Mucosa of descending colon (tissue), 3 donors: Measurements from ENCODE around the gene FYN. TPM values are rescaled to one million over a fixed set of nuclear protein-coding genes. Genes with fewer than 3 reads are reported as not detected.
"Not testable (repeated sequence)": the region's sequence is repeated elsewhere in the genome, so short reads cannot be mapped to it uniquely, and the experiment has no call there.

Source experiments
- ATAC-seq: fragments of 200-7000 bp; cut with Tn5 transposase; one replicate; pipeline ENCODE4 v1.9.1; 2020; ENCODE audit warnings: mild to moderate bottlenecking, moderate library complexity
- DNase-seq, 3 donors: peaks; one replicate each; pipeline ENCODE4 v3.0.0-alpha.2; 2020
- H3K36me3 ChIP-seq: fragments of 200-600 bp; one replicate; pipeline ENCODE4 v1.8.0; 2021; ENCODE audit warnings: low read depth, mild to moderate bottlenecking
- H3K4me1 ChIP-seq: fragments of 200-600 bp; one replicate; pipeline ENCODE4 v1.8.0; 2021; ENCODE audit warnings: low read depth, mild to moderate bottlenecking
- H3K4me3 ChIP-seq: fragments of 200-600 bp; one replicate; pipeline ENCODE4 v1.8.0; 2021; ENCODE audit warnings: mild to moderate bottlenecking
- H3K9me3 ChIP-seq: fragments of 200-600 bp; one replicate; pipeline ENCODE4 v1.8.0; 2021; ENCODE audit warnings: mild to moderate bottlenecking
- intact Hi-C, 2 donors: fragments of 100-400 bp; cut with DNase I in 1 of 2; cut with micrococcal nuclease in 1 of 2; formaldehyde crosslinking; loops; one replicate each; pipeline versions ENCODE4 v1.11.0 to v1.11.1; 2022; cut with DNase I, micrococcal nuclease
- total RNA-seq, 3 donors: library from RNA; stranded (reverse); fragmentation: NEBNext Ultra II Directional in 2 of 3; extraction: Animal tissue kit (Norgen Biotek cat#: 25700) in 2 of 3; gene quantifications; one replicate each; pipeline versions ENCODE4 v1.2.1 to v1.2.4, GENCODE V29; 2021 to 2023
- TF ChIP-seq, protein P1 (sequence below): fragments of 200-600 bp; IDR thresholded peaks from one replicate; pipeline ENCODE4 v1.8.0; 2022; ENCODE audit warnings: antibody characterized with exemption, mild to moderate bottlenecking
- donor health status: DM: no; HTN: no; CAD: no; lungs with moderate emphysema.
- donor health status: DM: no; HTN: no; CAD: no.
- donor health status: DM: no; HTN: yes; CAD: no.

FYN gene
- total RNA-seq, 3 donors from 2014 or later: 15.0 to 63.0 (median 24.8) TPM

DNA sequence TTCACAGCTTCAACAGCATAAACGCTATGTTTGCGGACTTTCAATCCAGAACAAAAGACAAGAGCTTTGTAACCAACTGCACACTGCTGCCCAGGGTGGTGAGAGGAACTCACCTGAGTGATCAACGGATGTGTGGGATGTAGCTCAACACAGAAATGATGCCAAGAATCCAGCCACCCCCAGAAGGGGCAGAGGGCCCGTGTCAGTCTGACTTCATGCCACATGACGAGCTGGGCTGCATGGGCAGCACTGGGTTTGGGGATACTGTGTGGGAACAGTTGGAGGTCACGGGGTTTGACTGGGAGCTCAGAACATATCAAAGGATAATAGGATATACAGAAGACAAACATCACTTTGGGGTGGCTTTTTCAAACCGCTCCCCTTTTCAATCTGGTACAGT, 188.2 kb downstream of the FYN start:
- DNase-seq (no peak), ATAC-seq (peak; percentile 12)
- TF ChIP-seq, protein P1, sequence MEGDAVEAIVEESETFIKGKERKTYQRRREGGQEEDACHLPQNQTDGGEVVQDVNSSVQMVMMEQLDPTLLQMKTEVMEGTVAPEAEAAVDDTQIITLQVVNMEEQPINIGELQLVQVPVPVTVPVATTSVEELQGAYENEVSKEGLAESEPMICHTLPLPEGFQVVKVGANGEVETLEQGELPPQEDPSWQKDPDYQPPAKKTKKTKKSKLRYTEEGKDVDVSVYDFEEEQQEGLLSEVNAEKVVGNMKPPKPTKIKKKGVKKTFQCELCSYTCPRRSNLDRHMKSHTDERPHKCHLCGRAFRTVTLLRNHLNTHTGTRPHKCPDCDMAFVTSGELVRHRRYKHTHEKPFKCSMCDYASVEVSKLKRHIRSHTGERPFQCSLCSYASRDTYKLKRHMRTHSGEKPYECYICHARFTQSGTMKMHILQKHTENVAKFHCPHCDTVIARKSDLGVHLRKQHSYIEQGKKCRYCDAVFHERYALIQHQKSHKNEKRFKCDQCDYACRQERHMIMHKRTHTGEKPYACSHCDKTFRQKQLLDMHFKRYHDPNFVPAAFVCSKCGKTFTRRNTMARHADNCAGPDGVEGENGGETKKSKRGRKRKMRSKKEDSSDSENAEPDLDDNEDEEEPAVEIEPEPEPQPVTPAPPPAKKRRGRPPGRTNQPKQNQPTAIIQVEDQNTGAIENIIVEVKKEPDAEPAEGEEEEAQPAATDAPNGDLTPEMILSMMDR: no peak
- Histone ChIP-seq H3K4me3 (no peak overlapping the region), H3K36me3 (no peaks in the 10 kb centered on the region), H3K4me1 (peaks cover 6% of the 10 kb centered on the region), H3K9me3 (no peaks in the 10 kb centered on the region)
- intact Hi-C loops: no loop called here

- peaks cover 6% of the 10 kb centered on the region for H3K4me1 ChIP-seq
- intact Hi-C loops: no loop called here
- no peak overlapping the region for H3K4me3 ChIP-seq
- ATAC-seq (no peak), DNase-seq (no peak)
- TF ChIP-seq, protein P1: no peak
- no peaks in the 10 kb centered on the region for H3K36me3 ChIP-seq
- no peaks in the 10 kb centered on the region for H3K9me3 ChIP-seq
These were observed 189.4 kb downstream of the FYN start for GRCh38 chr6:111683749-111684267.

GRCh38 chr6:111683157-111683556, 190.1 kb downstream of the FYN start:
- DNase-seq (no peak), ATAC-seq (no peak)
- Histone ChIP-seq H3K36me3 (no peaks in the 10 kb centered on the region), H3K9me3 (no peaks in the 10 kb centered on the region), H3K4me1 (peaks cover 3% of the 10 kb centered on the region), H3K4me3 (no peak overlapping the region)
- intact Hi-C loops: no loop called here
- TF ChIP-seq, protein P1: no peak

DNA sequence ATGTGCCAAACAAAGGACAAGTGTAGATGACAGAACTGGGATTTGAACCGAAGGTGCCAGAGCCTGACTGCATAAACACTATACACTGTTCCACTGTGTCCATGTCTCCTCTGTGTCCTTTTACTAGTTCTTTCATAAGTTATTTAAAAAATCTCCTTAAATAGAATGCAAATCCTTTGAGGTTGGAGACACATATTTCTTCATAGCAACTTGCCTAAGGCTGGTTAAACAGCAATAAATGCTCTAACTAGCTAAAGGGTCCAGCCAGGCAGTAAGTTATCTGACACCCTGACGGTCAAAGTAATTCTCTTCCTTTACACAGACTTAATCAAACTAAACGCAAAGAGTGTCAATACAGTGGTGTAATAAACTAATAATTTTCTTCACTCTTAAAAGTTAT, 191.4 kb downstream of the FYN start:
- intact Hi-C loops: no loop called here
- no peak overlapping the region for H3K4me3 ChIP-seq
- no peaks in the 10 kb centered on the region for H3K9me3 ChIP-seq
- TF ChIP-seq, protein P1: no peak
- H3K36me3 ChIP-seq: no peaks in the 10 kb centered on the region
- no peak for DNase-seq
- peaks cover 2% of the 10 kb centered on the region for H3K4me1 ChIP-seq
- ATAC-seq: no peak

DNA sequence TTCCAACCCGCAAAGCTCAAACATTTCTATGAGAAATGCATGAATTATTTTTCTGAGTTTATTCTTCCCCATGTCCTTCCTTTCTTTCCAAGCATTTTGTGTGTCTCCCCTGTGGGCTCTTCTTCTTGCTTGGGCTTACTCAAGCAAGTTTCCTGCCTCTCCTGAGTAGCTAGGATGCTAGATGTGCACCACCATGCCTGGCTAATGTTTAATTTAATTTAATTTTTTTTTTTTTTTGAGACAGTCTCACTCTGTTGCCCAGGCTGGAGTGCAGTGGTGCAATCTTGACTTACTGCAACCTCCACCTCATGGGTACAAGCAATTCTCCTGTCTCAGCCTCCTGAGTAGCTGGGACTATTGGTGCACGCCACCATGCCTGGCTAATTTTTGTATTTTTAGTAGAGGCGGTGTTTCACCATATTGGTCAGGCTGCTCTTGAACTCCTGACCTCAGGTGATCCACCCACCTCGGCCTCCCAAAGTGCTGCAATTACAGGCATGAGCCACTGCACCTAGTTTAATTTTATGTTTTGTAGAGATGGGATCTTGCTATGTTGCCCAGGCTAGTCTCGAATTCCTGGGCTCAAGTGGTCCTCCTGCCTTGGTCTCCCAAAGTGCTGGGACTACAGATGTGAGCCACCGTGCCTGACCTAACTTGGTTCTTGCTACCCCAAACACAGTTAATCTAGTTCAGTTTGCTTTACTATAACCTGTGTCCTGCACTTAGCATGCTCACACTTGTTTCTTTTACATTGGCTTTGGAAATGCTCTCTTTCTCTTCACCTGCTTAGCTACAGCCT, 192.2 kb downstream of the FYN start:
- DNase-seq, ATAC-seq, H3K9me3 ChIP-seq, intact Hi-C loops, H3K4me3 ChIP-seq, H3K36me3 ChIP-seq: not testable (repeated sequence)
- peaks cover 10% of the 10 kb centered on the region for H3K4me1 ChIP-seq

DNA sequence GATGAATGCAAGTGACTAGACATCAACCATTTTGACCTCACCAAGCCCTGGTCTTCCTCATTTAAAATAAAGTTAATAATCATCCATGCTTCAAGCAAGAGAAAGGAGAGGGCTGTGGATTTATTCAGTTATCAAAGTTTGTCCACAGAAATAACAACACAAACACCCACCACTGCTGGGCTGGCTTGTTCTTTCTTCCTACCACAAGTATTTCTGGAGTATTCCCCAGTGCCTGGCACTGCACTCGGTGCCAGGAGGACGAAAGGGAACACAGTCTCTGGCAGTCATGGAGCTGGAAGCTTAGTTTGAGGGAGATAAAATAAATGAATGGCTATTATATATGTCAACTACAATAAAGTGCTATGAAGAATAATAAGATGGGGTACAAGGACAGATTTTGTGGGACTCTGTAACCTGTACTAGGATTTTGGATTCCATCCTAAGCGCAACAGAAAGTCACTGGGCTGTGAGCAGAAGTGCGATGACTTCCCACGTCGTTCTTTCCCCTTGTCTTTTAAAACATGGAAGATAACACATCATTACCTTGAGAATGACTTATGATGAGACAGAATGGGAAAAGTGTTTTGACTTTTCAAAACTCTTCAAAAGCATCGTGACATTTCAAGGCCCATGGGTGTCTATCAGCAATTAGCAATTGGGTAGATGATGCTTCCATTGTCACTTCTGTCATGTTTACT, 193.1 kb downstream of the FYN start:
- no peaks in the 10 kb centered on the region for H3K9me3 ChIP-seq
- ATAC-seq (no peak), DNase-seq (no peak)
- intact Hi-C loops: no loop called here
- H3K4me3 ChIP-seq: no peak overlapping the region
- H3K4me1 ChIP-seq: peaks cover 14% of the 10 kb centered on the region
- no peaks in the 10 kb centered on the region for H3K36me3 ChIP-seq
- TF ChIP-seq, protein P1: no peak
